ENCODE data around the gene PRSS53. TPM values are rescaled to one million over a fixed set of nuclear protein-coding genes. Genes with fewer than 3 reads are reported as not detected.

The PRSS53 gene
- total and polyA plus RNA-seq, 2 donors from 2014 or later, result 0.99 to 2.6 TPM

DNA sequence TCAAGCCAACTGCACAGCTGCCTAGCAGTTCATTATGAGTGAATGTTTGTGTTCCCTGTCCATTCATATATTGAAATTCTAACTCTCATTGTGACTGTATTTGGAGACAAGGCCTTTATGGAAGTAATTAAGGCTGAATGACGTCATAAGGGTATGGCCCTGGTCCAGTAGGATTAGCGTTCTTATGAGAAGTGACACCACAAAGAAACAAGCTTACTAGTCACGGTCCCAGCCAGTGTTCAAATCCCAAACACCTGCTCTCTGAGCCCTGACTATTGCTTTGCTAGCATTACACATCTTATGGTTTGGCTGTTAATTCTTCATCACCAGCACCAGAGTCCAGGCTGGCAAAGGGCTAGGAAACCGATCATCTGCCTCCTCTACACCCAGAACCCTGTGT is 16.9 kb downstream of the PRSS53 start:
- TF ChIP-seq, protein P1, sequence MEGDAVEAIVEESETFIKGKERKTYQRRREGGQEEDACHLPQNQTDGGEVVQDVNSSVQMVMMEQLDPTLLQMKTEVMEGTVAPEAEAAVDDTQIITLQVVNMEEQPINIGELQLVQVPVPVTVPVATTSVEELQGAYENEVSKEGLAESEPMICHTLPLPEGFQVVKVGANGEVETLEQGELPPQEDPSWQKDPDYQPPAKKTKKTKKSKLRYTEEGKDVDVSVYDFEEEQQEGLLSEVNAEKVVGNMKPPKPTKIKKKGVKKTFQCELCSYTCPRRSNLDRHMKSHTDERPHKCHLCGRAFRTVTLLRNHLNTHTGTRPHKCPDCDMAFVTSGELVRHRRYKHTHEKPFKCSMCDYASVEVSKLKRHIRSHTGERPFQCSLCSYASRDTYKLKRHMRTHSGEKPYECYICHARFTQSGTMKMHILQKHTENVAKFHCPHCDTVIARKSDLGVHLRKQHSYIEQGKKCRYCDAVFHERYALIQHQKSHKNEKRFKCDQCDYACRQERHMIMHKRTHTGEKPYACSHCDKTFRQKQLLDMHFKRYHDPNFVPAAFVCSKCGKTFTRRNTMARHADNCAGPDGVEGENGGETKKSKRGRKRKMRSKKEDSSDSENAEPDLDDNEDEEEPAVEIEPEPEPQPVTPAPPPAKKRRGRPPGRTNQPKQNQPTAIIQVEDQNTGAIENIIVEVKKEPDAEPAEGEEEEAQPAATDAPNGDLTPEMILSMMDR (IDR thresholded peaks at IDR 0.05; ENCODE audit: borderline replicate concordance, extremely low read depth, insufficient read depth), result no peak
- intact Hi-C loops (cut with DNase I), result no loop called here
- no peak overlapping the region for H3K4me3 ChIP-seq (ENCODE audit: low read length in 3 of 3)
- no peak overlapping the region for H3K27ac ChIP-seq (ENCODE audit: low read depth in 2 of 2, low read length in 2 of 2)
- peaks cover 0 to 20% (median 4%) of the 10 kb centered on the region in 3 donors for H3K4me1 ChIP-seq (ENCODE audit: control insufficient read depth in 2 of 3, insufficient read depth in 2 of 3, low read depth in 1 of 3, low read length in 3 of 3)
- H3K9me3 ChIP-seq (ENCODE audit: control insufficient read depth in 2 of 3, insufficient read depth in 1 of 3, low read length in 3 of 3), result no peaks in the 10 kb centered on the region
- peak overlapping the region in 2 of 3 donors; percentile 5 to 85 for H3K9ac ChIP-seq (ENCODE audit: low read length in 3 of 3)
- peak in 2 of 5 donors; percentile 9 to 22 for DNase-seq
- FAIRE-seq, result no peak
- H3K27me3 ChIP-seq (ENCODE audit: control insufficient read depth, insufficient read depth, low read length), result no peaks in the 10 kb centered on the region
- no peaks in the 10 kb centered on the region for H3K36me3 ChIP-seq (ENCODE audit: control insufficient read depth in 2 of 3, insufficient read depth in 3 of 3, low read length in 3 of 3)

DNA sequence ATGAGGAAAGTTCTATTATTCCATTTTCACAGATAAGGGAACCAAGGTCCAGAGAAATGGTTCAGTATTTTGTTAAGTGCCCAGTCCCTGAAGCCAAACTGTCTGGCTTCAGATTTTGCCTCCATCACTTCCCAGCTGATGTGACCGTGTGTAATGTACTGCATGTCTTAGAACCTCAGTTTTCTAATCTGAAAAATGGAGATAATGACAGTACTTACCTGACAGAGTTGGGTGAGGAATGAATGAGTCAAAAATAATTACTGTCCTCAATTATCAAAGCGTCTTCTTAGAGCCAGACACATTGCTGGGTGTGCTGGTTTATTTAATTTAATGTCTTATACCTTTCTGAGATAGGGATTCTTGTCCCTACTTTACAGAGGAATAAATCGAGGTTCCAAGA is 21.4 kb downstream of the PRSS53 start:
- intact Hi-C loops (cut with DNase I), result no loop called here
- TF ChIP-seq, protein P1 (IDR thresholded peaks at IDR 0.05; ENCODE audit: borderline replicate concordance, extremely low read depth, insufficient read depth), result no peak
- Histone ChIP-seq H3K4me3 (ENCODE audit: low read length in 3 of 3) (no peak overlapping the region), H3K36me3 (ENCODE audit: control insufficient read depth in 2 of 3, insufficient read depth in 3 of 3, low read length in 3 of 3) (peaks cover 0 to 3% (median 2%) of the 10 kb centered on the region in 3 donors), H3K27ac (ENCODE audit: low read depth in 2 of 2, low read length in 2 of 2) (no peak overlapping the region), H3K9me3 (ENCODE audit: control insufficient read depth in 2 of 3, insufficient read depth in 1 of 3, low read length in 3 of 3) (no peaks in the 10 kb centered on the region), H3K4me1 (ENCODE audit: control insufficient read depth in 2 of 3, insufficient read depth in 2 of 3, low read depth in 1 of 3, low read length in 3 of 3) (peaks cover 0 to 10% (median 0%) of the 10 kb centered on the region in 3 donors), H3K9ac (ENCODE audit: low read length in 3 of 3) (no peak overlapping the region), H3K27me3 (ENCODE audit: control insufficient read depth, insufficient read depth, low read length) (no peaks in the 10 kb centered on the region)
- FAIRE-seq (no peak), DNase-seq (no peak)

DNA sequence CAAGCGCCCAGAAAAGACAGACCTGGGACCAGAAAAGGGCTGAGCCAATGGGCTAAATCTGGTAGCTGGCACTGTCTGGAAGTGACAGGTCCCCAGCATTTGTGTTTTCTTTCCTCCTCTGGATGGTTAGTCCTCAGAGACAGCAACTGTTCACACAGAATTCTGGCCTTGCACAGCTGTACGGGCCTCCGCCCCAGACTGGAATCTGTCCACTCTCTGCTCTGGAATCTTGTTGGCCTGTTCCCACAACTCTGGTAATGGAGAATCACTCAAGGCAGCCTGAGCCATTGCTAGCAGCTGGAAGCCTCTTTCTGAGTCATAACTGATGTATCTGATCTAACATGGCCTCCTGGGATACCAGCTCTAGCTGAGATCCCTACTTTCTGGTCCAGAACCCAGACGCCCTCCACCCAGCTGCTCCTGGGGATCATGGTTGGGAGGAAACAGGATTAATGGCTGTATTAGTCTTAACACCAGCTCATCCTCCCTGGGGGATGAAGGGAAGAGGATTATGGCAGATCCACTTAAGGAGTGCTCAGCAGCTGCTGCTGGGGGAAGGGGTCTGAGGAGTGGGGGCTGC is 23.8 kb downstream of the PRSS53 start:
- no peaks in the 10 kb centered on the region for H3K27me3 ChIP-seq (ENCODE audit: control insufficient read depth, insufficient read depth, low read length)
- H3K9ac ChIP-seq (ENCODE audit: low read length in 3 of 3), result no peak overlapping the region
- H3K9me3 ChIP-seq (ENCODE audit: control insufficient read depth in 2 of 3, insufficient read depth in 1 of 3, low read length in 3 of 3), result no peaks in the 10 kb centered on the region
- DNase-seq (no peak), FAIRE-seq (no peak)
- H3K4me1 ChIP-seq (ENCODE audit: control insufficient read depth in 2 of 3, insufficient read depth in 2 of 3, low read depth in 1 of 3, low read length in 3 of 3), result peaks cover 0 to 2% (median 0%) of the 10 kb centered on the region in 3 donors
- peaks cover 0 to 4% (median 3%) of the 10 kb centered on the region in 3 donors for H3K36me3 ChIP-seq (ENCODE audit: control insufficient read depth in 2 of 3, insufficient read depth in 3 of 3, low read length in 3 of 3)
- no peak overlapping the region for H3K27ac ChIP-seq (ENCODE audit: low read depth in 2 of 2, low read length in 2 of 2)
- intact Hi-C loops (cut with DNase I), result no loop called here
- TF ChIP-seq, protein P1 (IDR thresholded peaks at IDR 0.05; ENCODE audit: borderline replicate concordance, extremely low read depth, insufficient read depth), result no peak
- no peak overlapping the region for H3K4me3 ChIP-seq (ENCODE audit: low read length in 3 of 3)

Measured in kidney (tissue), 14 donors.